ENCODE measurements around the gene EPHB2. TPM values are rescaled to one million over a fixed set of nuclear protein-coding genes. Genes with fewer than 3 reads are reported as not detected.

The EPHB2 gene
- total RNA-seq, 1 experiment from 2014 or later = 0.45 TPM

GRCh38 chr1:22681556-22682276 lies 28.9 kb upstream of the EPHB2 start:
- H3K9me2 ChIP-seq (replicated peaks; ENCODE audit: insufficient read depth, low read length) = no peaks in the 10 kb centered on the region
- no peak overlapping the region for H2AFZ ChIP-seq (ENCODE audit: low read length)
- no peaks in the 10 kb centered on the region for H3K4me1 ChIP-seq (ENCODE audit: low read length)
- H3K27ac ChIP-seq (ENCODE audit: low read length) = no peak overlapping the region
- H3K4me2 ChIP-seq (ENCODE audit: low read depth, low read length, poor library complexity, severe bottlenecking) = no peak overlapping the region
- no peaks in the 10 kb centered on the region for H3K79me2 ChIP-seq (ENCODE audit: low read length)
- H3K9me3 ChIP-seq (ENCODE audit: low read length) = no peaks in the 10 kb centered on the region
- no peaks in the 10 kb centered on the region for H3K36me3 ChIP-seq (ENCODE audit: insufficient read depth, low read length)
- H3K27me3 ChIP-seq (ENCODE audit: low read length) = no peaks in the 10 kb centered on the region
- H4K20me1 ChIP-seq (ENCODE audit: insufficient read depth, low read depth, low read length) = no peaks in the 10 kb centered on the region
- no peak for DNase-seq
- no peak overlapping the region for H3K9ac ChIP-seq (ENCODE audit: low read length)
- no peak overlapping the region for H3K4me3 ChIP-seq (ENCODE audit: low read length)

GRCh38 chr1:22683547-22683946 lies 27.1 kb upstream of the EPHB2 start:
- no peaks in the 10 kb centered on the region for H3K79me2 ChIP-seq (ENCODE audit: low read length)
- H3K4me3 ChIP-seq (ENCODE audit: low read length) = no peak overlapping the region
- no peak overlapping the region for H3K4me2 ChIP-seq (ENCODE audit: low read depth, low read length, poor library complexity, severe bottlenecking)
- no peaks in the 10 kb centered on the region for H3K27me3 ChIP-seq (ENCODE audit: low read length)
- no peaks in the 10 kb centered on the region for H3K36me3 ChIP-seq (ENCODE audit: insufficient read depth, low read length)
- no peak overlapping the region for H3K27ac ChIP-seq (ENCODE audit: low read length)
- H3K4me1 ChIP-seq (ENCODE audit: low read length) = no peaks in the 10 kb centered on the region
- no peaks in the 10 kb centered on the region for H3K9me2 ChIP-seq (replicated peaks; ENCODE audit: insufficient read depth, low read length)
- no peaks in the 10 kb centered on the region for H4K20me1 ChIP-seq (ENCODE audit: insufficient read depth, low read depth, low read length)
- no peak overlapping the region for H3K9ac ChIP-seq (ENCODE audit: low read length)
- no peaks in the 10 kb centered on the region for H3K9me3 ChIP-seq (ENCODE audit: low read length)
- no peak overlapping the region for H2AFZ ChIP-seq (ENCODE audit: low read length)
- no peak for DNase-seq

- no peak overlapping the region for H3K27ac ChIP-seq (ENCODE audit: low read length)
- no peak overlapping the region for H3K9ac ChIP-seq (ENCODE audit: low read length)
- no peaks in the 10 kb centered on the region for H3K9me3 ChIP-seq (ENCODE audit: low read length)
- H3K4me3 ChIP-seq (ENCODE audit: low read length) = no peak overlapping the region
- no peak for DNase-seq
- no peaks in the 10 kb centered on the region for H3K79me2 ChIP-seq (ENCODE audit: low read length)
- H2AFZ ChIP-seq (ENCODE audit: low read length) = no peak overlapping the region
- no peak overlapping the region for H3K4me2 ChIP-seq (ENCODE audit: low read depth, low read length, poor library complexity, severe bottlenecking)
- H3K9me2 ChIP-seq (replicated peaks; ENCODE audit: insufficient read depth, low read length) = no peaks in the 10 kb centered on the region
- no peaks in the 10 kb centered on the region for H3K27me3 ChIP-seq (ENCODE audit: low read length)
- no peaks in the 10 kb centered on the region for H3K36me3 ChIP-seq (ENCODE audit: insufficient read depth, low read length)
- H3K4me1 ChIP-seq (ENCODE audit: low read length) = no peaks in the 10 kb centered on the region
- no peaks in the 10 kb centered on the region for H4K20me1 ChIP-seq (ENCODE audit: insufficient read depth, low read depth, low read length)
These were observed 25.0 kb upstream of the EPHB2 start for GRCh38 chr1:22685591-22686059.

- Histone ChIP-seq H2AFZ (ENCODE audit: low read length) (no peak overlapping the region), H3K9me2 (replicated peaks; ENCODE audit: insufficient read depth, low read length) (no peaks in the 10 kb centered on the region), H3K9ac (ENCODE audit: low read length) (no peak overlapping the region), H3K4me2 (ENCODE audit: low read depth, low read length, poor library complexity, severe bottlenecking) (no peak overlapping the region), H3K27me3 (ENCODE audit: low read length) (no peaks in the 10 kb centered on the region), H3K27ac (ENCODE audit: low read length) (no peak overlapping the region), H3K79me2 (ENCODE audit: low read length) (no peaks in the 10 kb centered on the region), H3K9me3 (ENCODE audit: low read length) (no peaks in the 10 kb centered on the region), H3K4me1 (ENCODE audit: low read length) (no peaks in the 10 kb centered on the region), H3K36me3 (ENCODE audit: insufficient read depth, low read length) (no peaks in the 10 kb centered on the region), H4K20me1 (ENCODE audit: insufficient read depth, low read depth, low read length) (no peaks in the 10 kb centered on the region), H3K4me3 (ENCODE audit: low read length) (no peak overlapping the region)
- DNase-seq = no peak
These were observed 23.4 kb upstream of the EPHB2 start for GRCh38 chr1:22687191-22687590.

- Histone ChIP-seq H3K4me1 (ENCODE audit: low read length) (no peaks in the 10 kb centered on the region), H3K9me2 (replicated peaks; ENCODE audit: insufficient read depth, low read length) (no peaks in the 10 kb centered on the region), H3K9ac (ENCODE audit: low read length) (no peak overlapping the region), H3K27ac (ENCODE audit: low read length) (no peak overlapping the region), H4K20me1 (ENCODE audit: insufficient read depth, low read depth, low read length) (no peaks in the 10 kb centered on the region), H3K9me3 (ENCODE audit: low read length) (no peaks in the 10 kb centered on the region), H3K27me3 (ENCODE audit: low read length) (no peaks in the 10 kb centered on the region), H3K4me3 (ENCODE audit: low read length) (no peak overlapping the region), H3K79me2 (ENCODE audit: low read length) (no peaks in the 10 kb centered on the region), H3K36me3 (ENCODE audit: insufficient read depth, low read length) (no peaks in the 10 kb centered on the region), H2AFZ (ENCODE audit: low read length) (no peak overlapping the region), H3K4me2 (ENCODE audit: low read depth, low read length, poor library complexity, severe bottlenecking) (no peak overlapping the region)
- no peak for DNase-seq
These were observed 22.2 kb upstream of the EPHB2 start for GRCh38 chr1:22688466-22688865.

- Histone ChIP-seq H3K36me3 (ENCODE audit: insufficient read depth, low read length) (no peaks in the 10 kb centered on the region), H4K20me1 (ENCODE audit: insufficient read depth, low read depth, low read length) (no peaks in the 10 kb centered on the region), H3K4me3 (ENCODE audit: low read length) (no peak overlapping the region), H3K9me2 (replicated peaks; ENCODE audit: insufficient read depth, low read length) (no peaks in the 10 kb centered on the region), H3K4me1 (ENCODE audit: low read length) (no peaks in the 10 kb centered on the region), H3K27me3 (ENCODE audit: low read length) (no peaks in the 10 kb centered on the region), H3K4me2 (ENCODE audit: low read depth, low read length, poor library complexity, severe bottlenecking) (no peak overlapping the region), H3K9ac (ENCODE audit: low read length) (no peak overlapping the region), H3K9me3 (ENCODE audit: low read length) (no peaks in the 10 kb centered on the region), H2AFZ (ENCODE audit: low read length) (no peak overlapping the region), H3K79me2 (ENCODE audit: low read length) (no peaks in the 10 kb centered on the region), H3K27ac (ENCODE audit: low read length) (no peak overlapping the region)
- DNase-seq = no peak
These were observed 21.1 kb upstream of the EPHB2 start for GRCh38 chr1:22689505-22689904.

GRCh38 chr1:22691031-22691753 lies 19.4 kb upstream of the EPHB2 start:
- Histone ChIP-seq H3K9me3 (ENCODE audit: low read length) (no peaks in the 10 kb centered on the region), H3K9me2 (replicated peaks; ENCODE audit: insufficient read depth, low read length) (no peaks in the 10 kb centered on the region), H3K9ac (ENCODE audit: low read length) (no peak overlapping the region), H3K27me3 (ENCODE audit: low read length) (no peaks in the 10 kb centered on the region), H3K4me1 (ENCODE audit: low read length) (no peaks in the 10 kb centered on the region), H3K79me2 (ENCODE audit: low read length) (no peaks in the 10 kb centered on the region), H3K36me3 (ENCODE audit: insufficient read depth, low read length) (no peaks in the 10 kb centered on the region), H4K20me1 (ENCODE audit: insufficient read depth, low read depth, low read length) (no peaks in the 10 kb centered on the region), H2AFZ (ENCODE audit: low read length) (no peak overlapping the region), H3K4me2 (ENCODE audit: low read depth, low read length, poor library complexity, severe bottlenecking) (no peak overlapping the region), H3K27ac (ENCODE audit: low read length) (no peak overlapping the region), H3K4me3 (ENCODE audit: low read length) (no peak overlapping the region)
- no peak for DNase-seq

GRCh38 chr1:22694172-22694571 lies 16.5 kb upstream of the EPHB2 start:
- no peak overlapping the region for H3K4me2 ChIP-seq (ENCODE audit: low read depth, low read length, poor library complexity, severe bottlenecking)
- no peaks in the 10 kb centered on the region for H3K27me3 ChIP-seq (ENCODE audit: low read length)
- no peak overlapping the region for H3K9ac ChIP-seq (ENCODE audit: low read length)
- H3K9me2 ChIP-seq (replicated peaks; ENCODE audit: insufficient read depth, low read length) = no peaks in the 10 kb centered on the region
- DNase-seq = no peak
- H2AFZ ChIP-seq (ENCODE audit: low read length) = no peak overlapping the region
- H3K4me3 ChIP-seq (ENCODE audit: low read length) = no peak overlapping the region
- H4K20me1 ChIP-seq (ENCODE audit: insufficient read depth, low read depth, low read length) = no peaks in the 10 kb centered on the region
- H3K36me3 ChIP-seq (ENCODE audit: insufficient read depth, low read length) = no peaks in the 10 kb centered on the region
- H3K79me2 ChIP-seq (ENCODE audit: low read length) = no peaks in the 10 kb centered on the region
- no peaks in the 10 kb centered on the region for H3K4me1 ChIP-seq (ENCODE audit: low read length)
- no peaks in the 10 kb centered on the region for H3K9me3 ChIP-seq (ENCODE audit: low read length)
- H3K27ac ChIP-seq (ENCODE audit: low read length) = no peak overlapping the region

Measured in Karpas-422 (cell line).